RPMI8226 (cell line): Measurements from ENCODE around the gene TBC1D4.

Experiments used
- DNase-seq: peaks from one replicate; pipeline ENCODE4 v3.0.0-alpha.2; 2015

TBC1D4 gene

GRCh38 chr13:75415694-75416093 lies 66.3 kb downstream of the TBC1D4 start:
- no peak for DNase-seq

DNA sequence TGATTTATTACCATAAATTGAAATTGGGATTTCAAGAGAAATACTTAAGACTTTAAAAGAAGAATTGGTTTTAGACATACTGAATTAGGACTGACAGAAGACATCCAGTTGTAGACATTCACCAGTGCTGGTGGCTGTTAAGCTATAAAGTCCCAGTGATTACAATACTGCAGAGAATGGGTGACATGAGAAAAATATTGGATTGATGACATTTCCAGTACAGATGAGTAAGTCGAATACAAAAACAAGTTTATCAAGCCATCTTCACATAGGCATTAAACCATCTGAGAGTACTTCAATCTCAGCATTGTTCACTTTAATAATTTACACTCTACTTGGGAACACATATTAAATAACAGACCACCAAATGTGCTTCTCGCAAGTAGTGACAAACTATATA lies 66.8 kb downstream of the TBC1D4 start:
- DNase-seq, result no peak

DNA sequence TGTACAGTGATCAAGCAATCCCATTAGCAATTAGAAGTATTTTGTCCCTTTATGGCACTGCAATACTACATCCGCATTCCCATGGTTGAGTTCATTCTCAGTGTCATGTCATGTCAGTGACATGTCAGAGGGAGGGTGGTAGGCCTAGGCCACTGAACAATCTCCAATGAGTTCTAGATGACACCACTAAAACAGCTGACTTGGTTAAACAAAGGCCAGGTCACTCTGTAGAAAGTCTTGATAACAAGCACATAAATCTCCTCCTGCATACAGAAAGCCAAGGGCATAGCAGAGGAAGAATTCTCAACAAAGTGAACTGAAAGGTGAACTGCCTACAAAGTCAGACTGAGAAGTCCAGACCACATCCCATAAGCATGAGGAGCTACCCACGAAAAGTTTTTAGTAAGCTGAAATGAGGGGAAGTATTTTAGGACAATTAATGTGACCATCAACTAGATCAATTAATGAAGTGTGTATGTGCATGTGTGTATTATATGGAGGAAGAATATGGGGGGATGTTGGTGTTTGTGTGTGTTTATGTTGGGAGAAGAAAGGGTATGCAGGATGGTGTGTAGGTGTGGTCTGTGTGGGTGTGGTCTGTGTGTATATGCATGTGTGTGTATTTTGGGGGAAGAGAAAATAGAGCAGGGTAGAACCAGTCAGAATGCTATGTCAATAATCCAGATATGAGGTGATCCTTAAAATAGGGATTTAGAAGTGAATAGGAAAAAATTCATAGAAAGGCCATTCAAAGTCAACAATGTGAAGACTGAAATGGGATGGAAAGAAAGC lies 67.7 kb downstream of the TBC1D4 start:
- no peak for DNase-seq

DNA sequence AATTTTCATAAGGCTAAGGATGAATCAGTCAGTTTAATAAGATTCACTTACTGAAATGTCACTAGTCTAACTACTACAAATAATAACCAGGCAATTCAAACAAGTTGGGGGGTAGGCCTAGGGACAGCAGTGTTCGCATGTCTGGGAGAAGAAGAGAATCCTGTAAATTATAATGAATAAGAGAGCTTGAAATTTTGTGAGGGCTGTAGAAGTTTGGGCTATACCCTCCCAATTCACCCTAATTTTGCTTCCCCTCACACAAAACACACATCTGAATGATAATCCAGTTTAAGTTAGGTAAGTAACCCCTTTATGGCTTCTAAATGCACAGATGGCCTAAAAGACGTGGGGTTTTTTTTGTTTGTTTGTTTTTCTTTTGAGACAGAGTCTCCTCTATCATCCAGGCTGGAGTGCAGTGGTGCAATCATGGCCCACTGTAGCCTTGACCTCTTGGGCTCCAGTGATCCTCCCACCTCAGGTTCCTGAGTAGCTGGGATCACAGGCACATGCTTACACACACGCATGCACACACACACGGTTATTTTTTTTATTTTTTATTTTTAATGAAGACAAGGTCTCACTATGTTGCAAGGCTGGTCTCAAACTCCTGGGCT lies 69.9 kb downstream of the TBC1D4 start:
- no peak for DNase-seq

GRCh38 chr13:75410207-75410606 lies 71.8 kb downstream of the TBC1D4 start:
- DNase-seq, result no peak

GRCh38 chr13:75407998-75408397 lies 74.0 kb downstream of the TBC1D4 start:
- no peak for DNase-seq

GRCh38 chr13:75407473-75407872 lies 74.5 kb downstream of the TBC1D4 start:
- no peak for DNase-seq

- DNase-seq, result no peak
Measured at GRCh38 chr13:75405976-75406703, 75.8 kb downstream of the TBC1D4 start.

- no peak for DNase-seq
Measured at GRCh38 chr13:75404726-75405125, 77.2 kb downstream of the TBC1D4 start.

DNA sequence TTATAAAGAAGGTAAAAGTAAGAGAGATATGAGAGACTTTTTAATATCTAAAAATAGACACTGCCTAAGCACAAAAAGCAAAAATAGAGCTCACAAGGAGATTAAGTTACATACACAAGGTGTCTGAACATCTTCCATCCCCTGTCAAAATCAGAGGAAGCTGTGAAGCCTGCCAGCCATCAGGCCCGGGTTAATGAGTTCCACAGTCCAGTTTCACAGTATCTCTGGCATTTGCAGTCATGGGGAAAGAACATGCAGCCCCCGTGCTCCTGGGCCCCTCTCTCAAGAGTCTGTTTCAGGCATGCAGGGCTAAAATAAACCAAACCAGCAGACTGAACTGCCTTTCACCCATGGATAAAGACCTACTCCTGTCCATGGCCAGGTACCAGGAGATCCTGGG lies 79.2 kb downstream of the TBC1D4 start:
- DNase-seq, result no peak

- DNase-seq, result no peak
Measured at GRCh38 chr13:75400775-75401174, 81.2 kb downstream of the TBC1D4 start.

DNA sequence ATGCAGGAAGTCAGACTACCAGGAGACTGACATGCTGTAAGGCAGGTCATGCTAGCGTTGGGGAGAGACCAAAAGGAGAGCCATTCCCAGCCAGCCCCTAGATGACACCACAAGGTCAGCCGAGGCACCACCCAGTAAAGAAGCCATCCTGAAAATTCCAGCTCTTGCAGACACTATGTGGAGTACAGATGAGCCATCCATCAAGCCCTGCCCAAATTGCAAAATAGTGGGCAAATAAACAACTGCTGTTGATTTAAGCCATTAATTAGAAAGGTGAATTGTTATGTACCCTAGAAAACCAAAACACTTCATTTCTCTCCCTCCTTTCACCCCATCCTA lies 82.1 kb downstream of the TBC1D4 start:
- DNase-seq, result no peak

DNA sequence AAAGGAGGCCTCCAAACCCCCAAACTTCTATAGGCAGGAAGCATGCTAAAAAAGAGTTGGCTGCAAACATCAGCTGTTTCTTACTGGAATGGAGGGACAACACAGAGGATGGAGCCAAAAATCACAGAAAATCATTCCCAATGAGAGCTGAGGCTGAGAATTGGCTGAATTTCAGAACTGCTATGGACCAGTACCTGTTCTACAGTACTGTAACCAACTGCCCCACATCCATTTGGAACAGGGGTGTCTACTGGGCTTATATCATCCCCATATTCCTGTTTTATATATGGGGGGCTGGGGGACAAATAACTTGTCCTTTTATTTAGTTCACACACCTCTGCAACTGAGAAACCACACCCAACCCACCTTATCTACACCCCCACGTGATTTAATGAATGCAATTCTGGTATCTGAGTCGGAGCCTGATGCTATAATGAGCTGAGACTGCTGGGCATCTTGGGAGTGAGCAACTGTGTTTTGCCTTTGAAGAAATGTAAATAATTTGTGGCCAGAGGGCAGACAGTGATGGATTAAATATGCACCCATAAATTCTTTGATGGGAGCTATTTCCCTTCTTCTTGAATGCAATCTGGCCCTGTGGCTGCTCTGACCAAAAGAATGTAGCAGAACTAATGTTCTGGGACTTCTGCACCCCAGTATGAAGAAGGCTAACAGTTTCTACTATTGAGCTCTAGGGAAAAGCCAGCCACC lies 82.6 kb downstream of the TBC1D4 start:
- DNase-seq, result no peak

DNA sequence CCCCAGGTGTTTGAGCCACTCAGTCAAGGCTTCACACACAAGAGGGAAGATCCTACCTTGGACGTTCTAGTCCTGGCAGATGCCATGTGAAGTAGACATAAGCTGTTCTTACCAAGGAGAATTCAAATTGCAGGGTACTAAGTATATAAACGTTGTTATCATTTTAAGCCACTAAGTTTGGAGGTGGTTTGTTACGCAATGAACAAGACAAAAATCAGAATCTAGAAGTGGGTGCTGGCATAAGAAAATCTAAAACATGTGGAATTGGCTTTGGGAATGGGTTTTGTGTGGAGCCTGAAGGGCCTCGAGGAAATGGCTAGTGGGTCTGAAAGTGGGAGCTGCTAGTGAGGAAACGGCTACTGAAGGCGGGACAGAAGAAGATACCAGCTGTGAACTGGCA lies 83.9 kb downstream of the TBC1D4 start:
- DNase-seq, result no peak

DNA sequence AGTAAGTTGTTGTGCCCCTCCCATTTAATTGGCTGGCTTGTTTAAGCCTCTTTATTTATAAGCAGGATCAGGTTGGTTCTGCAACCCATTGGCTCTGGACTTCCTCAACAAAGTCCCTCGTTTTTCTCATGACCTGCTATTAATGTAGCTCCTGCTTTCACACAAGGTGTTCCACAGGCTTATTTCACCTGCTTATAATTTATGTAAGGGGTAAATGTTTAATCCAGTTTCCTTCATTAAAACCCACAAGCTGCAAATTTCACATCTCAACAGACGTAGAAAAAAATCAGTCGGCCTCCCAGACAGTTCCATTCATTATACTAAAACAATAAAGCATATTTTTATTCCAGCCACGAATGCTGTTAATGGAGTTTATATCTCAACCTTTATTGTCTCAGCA lies 86.1 kb downstream of the TBC1D4 start:
- no peak for DNase-seq

DNA sequence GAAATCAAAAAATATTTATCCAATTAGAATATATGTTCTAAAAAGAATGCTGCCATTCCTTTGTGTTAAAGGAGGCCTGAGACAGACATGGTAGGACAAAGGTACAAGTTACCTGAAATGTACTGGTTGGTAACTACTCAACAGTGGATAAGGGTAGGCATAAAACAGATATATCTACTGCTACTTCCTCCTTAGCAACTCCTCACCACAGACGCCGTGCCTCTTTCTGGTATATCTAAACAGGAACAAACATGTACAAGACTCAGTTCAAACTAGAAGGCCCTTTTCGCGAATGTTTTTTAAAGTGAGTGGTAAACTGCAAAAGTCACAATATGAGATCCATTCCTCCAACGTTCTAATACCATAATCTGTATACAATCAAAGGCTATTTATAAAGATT lies 86.9 kb downstream of the TBC1D4 start:
- no peak for DNase-seq

GRCh38 chr13:75393839-75394520 lies 88.0 kb downstream of the TBC1D4 start:
- DNase-seq, result no peak

DNA sequence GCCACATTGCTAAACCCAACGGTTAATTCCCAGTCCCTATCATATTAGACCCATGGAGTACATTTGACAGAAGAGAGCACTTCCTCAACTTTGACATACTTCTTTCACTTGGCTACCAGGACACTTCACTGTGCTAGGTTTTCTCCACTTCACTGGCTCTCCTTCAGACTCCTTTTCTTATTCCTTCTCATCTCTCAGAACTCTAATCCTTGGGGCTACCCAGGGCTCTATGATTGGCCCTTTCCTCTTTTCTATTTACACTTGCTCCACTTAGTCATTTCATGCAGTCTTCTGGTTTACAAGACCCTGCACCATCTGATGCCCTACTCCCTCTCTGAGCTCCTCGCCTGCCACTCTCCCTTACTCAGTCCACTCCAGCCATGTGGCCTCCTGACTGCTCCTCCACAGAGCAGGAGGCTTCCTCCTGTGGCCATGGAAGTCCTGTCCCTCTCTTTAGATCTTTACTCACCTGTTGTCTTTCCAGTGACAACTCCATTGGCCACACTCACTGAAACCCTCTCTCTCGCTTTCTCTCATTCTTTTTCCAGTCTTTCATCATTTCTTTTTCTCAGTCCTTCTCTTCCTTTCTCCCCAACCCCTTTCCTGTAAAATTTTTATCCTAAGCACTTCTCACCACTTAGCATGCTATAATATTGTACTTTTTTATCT lies 90.4 kb downstream of the TBC1D4 start:
- DNase-seq, result no peak

DNA sequence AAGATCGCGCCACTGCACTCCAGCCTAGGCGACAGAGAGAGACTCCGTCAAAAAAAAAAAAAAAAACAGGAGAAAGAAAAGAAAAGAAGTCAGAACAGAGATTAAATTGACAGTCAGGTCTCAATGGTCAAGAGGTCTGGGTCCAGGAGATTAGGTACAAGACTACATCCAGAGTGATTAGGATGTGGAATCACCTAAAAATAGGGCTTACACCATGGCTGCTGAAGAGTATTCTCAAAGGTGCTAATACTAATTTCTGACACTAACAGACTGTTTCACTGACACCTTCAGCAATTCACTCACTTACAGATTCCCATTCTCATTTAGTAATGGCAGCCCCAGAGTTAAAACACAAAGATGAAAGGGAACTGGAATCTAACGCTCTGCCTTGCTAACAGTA lies 91.7 kb downstream of the TBC1D4 start:
- no peak for DNase-seq

GRCh38 chr13:75385708-75386083 lies 96.3 kb downstream of the TBC1D4 start:
- DNase-seq, result no peak

GRCh38 chr13:75384879-75385707 lies 96.9 kb downstream of the TBC1D4 start:
- no peak for DNase-seq
